HFF-Myc (cell line): ENCODE measurements around the gene TWIST2.

Source experiments
- DNase-seq: peaks from one replicate; pipeline ENCODE4 v3.0.0-alpha.2; 2011; ENCODE audit warnings: low read depth; ENCODE audit errors: extremely low read depth
- H3K4me3 ChIP-seq: replicated peaks from 2 replicates; pipeline ENCODE4 v1.5.1; 2011; ENCODE audit warnings: low read depth, mild to moderate bottlenecking, control low read depth, low read length
- CTCF ChIP-seq: IDR thresholded peaks from 2 replicates; pipeline ENCODE4 v1.5.1; 2012; ENCODE audit warnings: mild to moderate bottlenecking, low read depth, low read length, control low read depth; ENCODE audit errors: missing control alignments

Gene TWIST2

GRCh38 chr2:238941262-238941792 is 93.4 kb downstream of the TWIST2 start:
- no peak for TF ChIP-seq CTCF
- no peak for DNase-seq

GRCh38 chr2:238942080-238942725 is 94.3 kb downstream of the TWIST2 start:
- DNase-seq: no peak
- TF ChIP-seq CTCF: no peak
- no peak overlapping the region for H3K4me3 ChIP-seq

More at GRCh38 chr2:238941262-238941792, 93.4 kb downstream of the TWIST2 start:
- no peak overlapping the region for H3K4me3 ChIP-seq

- no peak for DNase-seq
- TF ChIP-seq CTCF: no peak
- no peak overlapping the region for H3K4me3 ChIP-seq
Observed at GRCh38 chr2:238942726-238943300, 94.9 kb downstream of the TWIST2 start.

GRCh38 chr2:238943338-238944067 is 95.6 kb downstream of the TWIST2 start:
- DNase-seq: no peak
- TF ChIP-seq CTCF: no peak
- no peak overlapping the region for H3K4me3 ChIP-seq

- H3K4me3 ChIP-seq: no peak overlapping the region
Observed at GRCh38 chr2:238945433-238946150, 97.7 kb downstream of the TWIST2 start.

More at GRCh38 chr2:238945433-238946150, 97.7 kb downstream of the TWIST2 start:
- DNase-seq: no peak
- TF ChIP-seq CTCF: peak; percentile 81
